C4-2B (cell line): ENCODE measurements around the gene SGIP1.

ENCODE experiments used
- CTCF ChIP-seq: fragments of 450-650 bp; conservative IDR thresholded peaks from 2 replicates; pipeline ENCODE4 v1.5.1; 2017; ENCODE audit warnings: mild to moderate bottlenecking
- ZFX ChIP-seq: fragments of 450-650 bp; IDR thresholded peaks from 2 replicates; pipeline ENCODE4 v1.6.1; 2017

GRCh38 chr1:66767626-66768025 is 233.7 kb downstream of the SGIP1 start:
- TF ChIP-seq CTCF: no peak
- no peak for TF ChIP-seq ZFX
